Measurements from ENCODE around the gene MEGF9. TPM values are rescaled to one million over a fixed set of nuclear protein-coding genes. Genes with fewer than 3 reads are reported as not detected.

MEGF9 gene
- total and polyA plus RNA-seq, 2 of the 13 experiments (the other 11 are each of a cell fraction or from before 2014, with no cell fraction given): 3.1 to 3.3 TPM

DNA sequence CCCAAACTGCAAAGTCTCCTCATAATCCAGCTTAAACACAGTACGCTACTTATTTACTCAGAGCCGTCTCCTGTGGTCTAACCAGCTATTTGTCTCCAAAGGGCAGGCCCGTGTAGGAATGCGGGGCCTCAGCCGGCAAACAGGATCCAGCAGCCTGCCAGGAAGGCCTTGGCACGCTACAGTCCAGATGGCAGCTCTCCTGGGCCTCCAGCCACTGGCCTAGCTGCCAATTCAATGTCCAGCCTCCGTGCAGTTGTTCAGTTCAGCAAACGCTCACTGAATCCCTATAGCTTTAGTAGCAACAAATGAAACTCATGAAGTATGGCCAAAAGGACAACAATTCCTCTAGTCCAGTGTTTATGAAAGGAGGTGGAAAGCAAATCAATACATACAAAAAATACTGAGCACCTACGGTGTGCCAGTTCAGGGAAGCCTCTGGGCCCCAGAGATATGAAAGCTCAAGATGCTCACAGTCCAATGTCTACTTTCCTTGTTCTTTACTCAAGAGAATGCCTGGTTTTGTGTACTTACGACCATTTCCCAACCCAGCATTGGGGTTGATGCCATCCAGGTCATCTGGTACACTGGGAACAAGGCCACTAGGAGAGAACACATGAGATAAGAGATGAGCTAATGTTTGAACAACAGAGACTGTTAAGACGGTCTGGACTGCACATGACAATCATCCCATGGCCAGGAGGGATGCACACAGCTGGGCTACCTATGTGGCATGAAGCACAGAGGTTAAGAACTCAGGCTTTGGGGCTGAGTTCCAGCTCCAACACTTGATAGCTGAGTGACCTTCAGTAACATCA, 142.6 kb downstream of the MEGF9 start (continued):
- peak; percentile 69 for TF ChIP-seq ZSCAN21 (CRISPR knock-in tag; IDR thresholded peaks at IDR 0.05; ENCODE audit: borderline replicate concordance)
- TF ChIP-seq ZNF703 (CRISPR knock-in tag; IDR thresholded peaks at IDR 0.05; ENCODE audit: borderline replicate concordance): peak; percentile 93
- TF ChIP-seq, protein P1, sequence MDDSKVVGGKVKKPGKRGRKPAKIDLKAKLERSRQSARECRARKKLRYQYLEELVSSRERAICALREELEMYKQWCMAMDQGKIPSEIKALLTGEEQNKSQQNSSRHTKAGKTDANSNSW (CRISPR knock-in tag; IDR thresholded peaks at IDR 0.05; ENCODE audit: borderline replicate concordance): no peak
- peak; percentile 36; the same call in 1 of the 2 replicates for TF ChIP-seq ZBTB7B (CRISPR knock-in tag; IDR thresholded peaks at IDR 0.05)
- TF ChIP-seq, protein P2, sequence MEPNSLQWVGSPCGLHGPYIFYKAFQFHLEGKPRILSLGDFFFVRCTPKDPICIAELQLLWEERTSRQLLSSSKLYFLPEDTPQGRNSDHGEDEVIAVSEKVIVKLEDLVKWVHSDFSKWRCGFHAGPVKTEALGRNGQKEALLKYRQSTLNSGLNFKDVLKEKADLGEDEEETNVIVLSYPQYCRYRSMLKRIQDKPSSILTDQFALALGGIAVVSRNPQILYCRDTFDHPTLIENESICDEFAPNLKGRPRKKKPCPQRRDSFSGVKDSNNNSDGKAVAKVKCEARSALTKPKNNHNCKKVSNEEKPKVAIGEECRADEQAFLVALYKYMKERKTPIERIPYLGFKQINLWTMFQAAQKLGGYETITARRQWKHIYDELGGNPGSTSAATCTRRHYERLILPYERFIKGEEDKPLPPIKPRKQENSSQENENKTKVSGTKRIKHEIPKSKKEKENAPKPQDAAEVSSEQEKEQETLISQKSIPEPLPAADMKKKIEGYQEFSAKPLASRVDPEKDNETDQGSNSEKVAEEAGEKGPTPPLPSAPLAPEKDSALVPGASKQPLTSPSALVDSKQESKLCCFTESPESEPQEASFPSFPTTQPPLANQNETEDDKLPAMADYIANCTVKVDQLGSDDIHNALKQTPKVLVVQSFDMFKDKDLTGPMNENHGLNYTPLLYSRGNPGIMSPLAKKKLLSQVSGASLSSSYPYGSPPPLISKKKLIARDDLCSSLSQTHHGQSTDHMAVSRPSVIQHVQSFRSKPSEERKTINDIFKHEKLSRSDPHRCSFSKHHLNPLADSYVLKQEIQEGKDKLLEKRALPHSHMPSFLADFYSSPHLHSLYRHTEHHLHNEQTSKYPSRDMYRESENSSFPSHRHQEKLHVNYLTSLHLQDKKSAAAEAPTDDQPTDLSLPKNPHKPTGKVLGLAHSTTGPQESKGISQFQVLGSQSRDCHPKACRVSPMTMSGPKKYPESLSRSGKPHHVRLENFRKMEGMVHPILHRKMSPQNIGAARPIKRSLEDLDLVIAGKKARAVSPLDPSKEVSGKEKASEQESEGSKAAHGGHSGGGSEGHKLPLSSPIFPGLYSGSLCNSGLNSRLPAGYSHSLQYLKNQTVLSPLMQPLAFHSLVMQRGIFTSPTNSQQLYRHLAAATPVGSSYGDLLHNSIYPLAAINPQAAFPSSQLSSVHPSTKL (CRISPR knock-in tag; IDR thresholded peaks at IDR 0.05): peak; percentile 98
- no peak for TF ChIP-seq RBM39 (IDR thresholded peaks at IDR 0.05; ENCODE audit: low read depth, low read length, poor library complexity, severe bottlenecking)
- TF ChIP-seq PPARG (CRISPR knock-in tag; conservative IDR thresholded peaks at IDR 0.05): peak; percentile 93
- no peak for TF ChIP-seq ZC3H4 (CRISPR knock-in tag; IDR thresholded peaks at IDR 0.05; ENCODE audit: borderline replicate concordance)
- no peak for TF ChIP-seq MTF2 (CRISPR knock-in tag; IDR thresholded peaks at IDR 0.05; ENCODE audit: borderline replicate concordance)
- TF ChIP-seq ZNF160 (CRISPR knock-in tag; IDR thresholded peaks at IDR 0.05): peak; percentile 80
- no peak for TF ChIP-seq MBNL3 (CRISPR knock-in tag; conservative IDR thresholded peaks at IDR 0.05)
- TF ChIP-seq, protein P3, sequence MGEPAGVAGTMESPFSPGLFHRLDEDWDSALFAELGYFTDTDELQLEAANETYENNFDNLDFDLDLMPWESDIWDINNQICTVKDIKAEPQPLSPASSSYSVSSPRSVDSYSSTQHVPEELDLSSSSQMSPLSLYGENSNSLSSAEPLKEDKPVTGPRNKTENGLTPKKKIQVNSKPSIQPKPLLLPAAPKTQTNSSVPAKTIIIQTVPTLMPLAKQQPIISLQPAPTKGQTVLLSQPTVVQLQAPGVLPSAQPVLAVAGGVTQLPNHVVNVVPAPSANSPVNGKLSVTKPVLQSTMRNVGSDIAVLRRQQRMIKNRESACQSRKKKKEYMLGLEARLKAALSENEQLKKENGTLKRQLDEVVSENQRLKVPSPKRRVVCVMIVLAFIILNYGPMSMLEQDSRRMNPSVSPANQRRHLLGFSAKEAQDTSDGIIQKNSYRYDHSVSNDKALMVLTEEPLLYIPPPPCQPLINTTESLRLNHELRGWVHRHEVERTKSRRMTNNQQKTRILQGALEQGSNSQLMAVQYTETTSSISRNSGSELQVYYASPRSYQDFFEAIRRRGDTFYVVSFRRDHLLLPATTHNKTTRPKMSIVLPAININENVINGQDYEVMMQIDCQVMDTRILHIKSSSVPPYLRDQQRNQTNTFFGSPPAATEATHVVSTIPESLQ (CRISPR knock-in tag; conservative IDR thresholded peaks at IDR 0.05): no peak
- no peak for TF ChIP-seq NONO (IDR thresholded peaks at IDR 0.05)
- peak; percentile 91 for TF ChIP-seq NONO (CRISPR knock-in tag; conservative IDR thresholded peaks at IDR 0.05)
- peak; percentile 42; the same call in 1 of the 2 replicates for TF ChIP-seq PHF8 (CRISPR knock-in tag; IDR thresholded peaks at IDR 0.05)
- TF ChIP-seq ZNF251 (CRISPR knock-in tag; IDR thresholded peaks at IDR 0.05): no peak
- TF ChIP-seq RBM22 (optimal IDR thresholded peaks at IDR 0.05; ENCODE audit: low read length): no peak
- peak; percentile 84; the same call in 1 of the 2 replicates for TF ChIP-seq NFIC (IDR thresholded peaks at IDR 0.05; ENCODE audit: low read length)
- TF ChIP-seq, protein P4, sequence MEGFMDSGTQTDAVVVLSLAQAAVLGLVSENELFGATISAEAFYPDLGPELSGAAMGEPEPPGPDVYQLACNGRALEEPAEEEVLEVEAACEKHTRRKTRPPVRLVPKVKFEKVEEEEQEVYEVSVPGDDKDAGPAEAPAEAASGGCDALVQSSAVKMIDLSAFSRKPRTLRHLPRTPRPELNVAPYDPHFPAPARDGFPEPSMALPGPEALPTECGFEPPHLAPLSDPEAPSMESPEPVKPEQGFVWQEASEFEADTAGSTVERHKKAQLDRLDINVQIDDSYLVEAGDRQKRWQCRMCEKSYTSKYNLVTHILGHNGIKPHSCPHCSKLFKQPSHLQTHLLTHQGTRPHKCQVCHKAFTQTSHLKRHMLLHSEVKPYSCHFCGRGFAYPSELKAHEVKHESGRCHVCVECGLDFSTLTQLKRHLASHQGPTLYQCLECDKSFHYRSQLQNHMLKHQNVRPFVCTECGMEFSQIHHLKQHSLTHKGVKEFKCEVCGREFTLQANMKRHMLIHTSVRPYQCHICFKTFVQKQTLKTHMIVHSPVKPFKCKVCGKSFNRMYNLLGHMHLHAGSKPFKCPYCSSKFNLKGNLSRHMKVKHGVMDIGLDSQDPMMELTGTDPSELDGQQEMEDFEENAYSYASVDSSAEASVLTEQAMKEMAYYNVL (CRISPR knock-in tag; IDR thresholded peaks at IDR 0.05; ENCODE audit: borderline replicate concordance): peak; percentile 91
